ENCODE measurements around the gene CNTNAP3.
"Not testable (repeated sequence)": the region's sequence is repeated elsewhere in the genome, so short reads cannot be mapped to it uniquely, and the experiment has no call there.

CNTNAP3 gene

DNA sequence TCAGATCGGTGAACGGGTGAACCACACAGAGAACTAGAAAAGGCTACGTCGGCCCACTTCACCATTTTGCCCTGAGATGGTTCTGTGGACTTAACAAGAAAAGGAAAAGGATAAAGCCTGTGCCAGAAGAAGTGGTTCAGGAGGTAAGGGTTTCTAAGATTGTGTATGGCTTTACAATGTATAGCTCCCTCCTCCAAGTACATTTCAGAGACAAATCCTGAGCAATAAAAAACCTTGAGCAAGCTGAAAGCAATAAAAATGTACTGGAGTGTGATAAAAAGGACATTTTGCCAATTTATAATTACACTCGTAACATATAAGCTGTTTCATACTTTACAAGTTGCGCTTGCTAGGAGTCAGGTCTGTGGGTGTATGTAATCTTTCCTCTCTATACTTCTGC lies 81.3 kb downstream of the CNTNAP3 start:
- not testable (repeated sequence) for H3K4me2 ChIP-seq (ENCODE audit: low read length); H3K4me1 ChIP-seq (ENCODE audit: control insufficient read depth, low read depth, low read length); H3K36me3 ChIP-seq (ENCODE audit: control insufficient read depth, insufficient read depth, low read length); H4K8ac ChIP-seq (ENCODE audit: low read depth, low read length); DNase-seq; H3K4ac ChIP-seq (ENCODE audit: low read depth, low read length); H2AK5ac ChIP-seq (ENCODE audit: low read length); H2BK15ac ChIP-seq (replicated peaks; ENCODE audit: low read depth); H3K79me2 ChIP-seq (ENCODE audit: control insufficient read depth, insufficient read depth, low read length); H3K79me1 ChIP-seq (ENCODE audit: low read length); H3K27ac ChIP-seq (ENCODE audit: low read depth, low read length); H3K4me3 ChIP-seq (ENCODE audit: low read length); H4K5ac ChIP-seq (ENCODE audit: low read length); H2BK120ac ChIP-seq (ENCODE audit: low read depth, low read length); H3K56ac ChIP-seq (ENCODE audit: low read length); H3K23ac ChIP-seq (ENCODE audit: low read length); H3K27me3 ChIP-seq (ENCODE audit: insufficient read depth, low read length, poor library complexity); H3K18ac ChIP-seq (ENCODE audit: low read length); H3K9ac ChIP-seq (ENCODE audit: low read length); H2BK5ac ChIP-seq (ENCODE audit: low read length)
- WGBS (ENCODE audit: extremely low coverage, insufficient coverage, low lambda C conversion rate) = no CpG with 5 or more reads among the region's 6 CpGs

DNA sequence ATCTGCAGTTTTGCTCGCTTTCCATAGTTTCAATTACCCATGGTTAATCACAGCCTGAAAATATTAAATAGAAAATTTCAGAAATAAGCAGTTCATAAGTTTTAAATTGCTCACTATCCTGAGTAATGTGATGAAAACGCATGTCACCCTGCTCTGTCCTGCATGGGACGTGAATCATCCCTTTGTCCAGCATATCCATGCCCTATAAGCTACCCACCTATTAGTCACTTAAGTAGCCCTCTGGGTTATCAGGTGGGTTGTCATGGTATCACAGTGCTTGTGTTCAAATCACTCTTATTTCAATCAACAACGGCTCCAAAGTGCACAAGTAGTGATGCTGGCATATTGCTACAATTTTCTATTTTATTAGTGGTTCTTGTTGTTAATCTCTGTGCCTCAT lies 82.1 kb downstream of the CNTNAP3 start:
- H2AK5ac ChIP-seq (ENCODE audit: low read length); DNase-seq; H3K4me1 ChIP-seq (ENCODE audit: control insufficient read depth, low read depth, low read length); H3K23ac ChIP-seq (ENCODE audit: low read length); H4K5ac ChIP-seq (ENCODE audit: low read length); H2BK120ac ChIP-seq (ENCODE audit: low read depth, low read length); H3K4me3 ChIP-seq (ENCODE audit: low read length); H2BK15ac ChIP-seq (replicated peaks; ENCODE audit: low read depth); H3K4me2 ChIP-seq (ENCODE audit: low read length); H3K79me2 ChIP-seq (ENCODE audit: control insufficient read depth, insufficient read depth, low read length); H3K9ac ChIP-seq (ENCODE audit: low read length); H2BK5ac ChIP-seq (ENCODE audit: low read length); H3K4ac ChIP-seq (ENCODE audit: low read depth, low read length); H3K79me1 ChIP-seq (ENCODE audit: low read length); H3K27me3 ChIP-seq (ENCODE audit: insufficient read depth, low read length, poor library complexity); H3K18ac ChIP-seq (ENCODE audit: low read length); H3K56ac ChIP-seq (ENCODE audit: low read length); H3K27ac ChIP-seq (ENCODE audit: low read depth, low read length); H3K36me3 ChIP-seq (ENCODE audit: control insufficient read depth, insufficient read depth, low read length); H4K8ac ChIP-seq (ENCODE audit: low read depth, low read length): not testable (repeated sequence)
- no CpG with 5 or more reads among the region's 4 CpGs for WGBS (ENCODE audit: extremely low coverage, insufficient coverage, low lambda C conversion rate)

GRCh38 chr9:39200412-39200811 lies 87.6 kb downstream of the CNTNAP3 start:
- H3K4me1 ChIP-seq (ENCODE audit: control insufficient read depth, low read depth, low read length); H2BK120ac ChIP-seq (ENCODE audit: low read depth, low read length); H4K5ac ChIP-seq (ENCODE audit: low read length); H3K4me2 ChIP-seq (ENCODE audit: low read length); H2BK15ac ChIP-seq (replicated peaks; ENCODE audit: low read depth); H3K23ac ChIP-seq (ENCODE audit: low read length); H3K27ac ChIP-seq (ENCODE audit: low read depth, low read length); H2BK5ac ChIP-seq (ENCODE audit: low read length); H3K4me3 ChIP-seq (ENCODE audit: low read length); H3K79me1 ChIP-seq (ENCODE audit: low read length); H3K27me3 ChIP-seq (ENCODE audit: insufficient read depth, low read length, poor library complexity); H3K9ac ChIP-seq (ENCODE audit: low read length); H3K79me2 ChIP-seq (ENCODE audit: control insufficient read depth, insufficient read depth, low read length); H3K4ac ChIP-seq (ENCODE audit: low read depth, low read length); H2AK5ac ChIP-seq (ENCODE audit: low read length); H4K8ac ChIP-seq (ENCODE audit: low read depth, low read length); H3K56ac ChIP-seq (ENCODE audit: low read length); H3K18ac ChIP-seq (ENCODE audit: low read length); H3K36me3 ChIP-seq (ENCODE audit: control insufficient read depth, insufficient read depth, low read length); DNase-seq: not testable (repeated sequence)

DNA sequence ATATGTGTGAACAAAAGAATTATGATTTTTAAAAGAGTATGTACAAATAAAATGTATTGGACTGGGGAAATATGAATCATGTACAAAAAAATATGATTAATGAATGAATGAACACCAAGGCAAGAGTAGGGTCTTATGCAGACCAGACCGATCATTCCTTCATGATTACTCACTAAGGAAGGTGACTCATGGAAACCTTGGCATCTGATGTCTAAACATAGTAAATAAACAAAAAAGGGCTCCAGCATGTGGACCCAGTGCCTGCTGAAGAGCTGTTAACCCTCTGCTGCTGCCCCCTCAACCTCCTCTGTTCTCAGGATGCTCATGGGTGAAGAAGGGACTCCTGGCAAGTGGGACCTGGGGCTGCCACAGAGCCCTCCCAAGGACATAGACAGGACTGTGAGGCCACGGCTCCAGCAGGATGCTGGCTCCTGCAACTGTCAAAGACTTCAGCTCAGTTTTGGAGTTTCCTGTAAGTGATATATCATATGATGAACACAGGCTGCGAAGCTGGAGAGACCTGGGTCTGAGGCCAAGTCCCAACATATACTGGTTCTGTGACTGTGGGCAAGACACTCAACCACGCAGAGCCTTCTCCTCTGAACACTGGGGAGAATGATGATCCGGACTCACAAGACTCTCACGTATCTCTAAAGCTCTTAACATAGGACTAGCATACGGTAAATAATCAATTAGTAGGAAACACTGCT lies 89.8 kb downstream of the CNTNAP3 start:
- DNase-seq = not testable (repeated sequence)

DNA sequence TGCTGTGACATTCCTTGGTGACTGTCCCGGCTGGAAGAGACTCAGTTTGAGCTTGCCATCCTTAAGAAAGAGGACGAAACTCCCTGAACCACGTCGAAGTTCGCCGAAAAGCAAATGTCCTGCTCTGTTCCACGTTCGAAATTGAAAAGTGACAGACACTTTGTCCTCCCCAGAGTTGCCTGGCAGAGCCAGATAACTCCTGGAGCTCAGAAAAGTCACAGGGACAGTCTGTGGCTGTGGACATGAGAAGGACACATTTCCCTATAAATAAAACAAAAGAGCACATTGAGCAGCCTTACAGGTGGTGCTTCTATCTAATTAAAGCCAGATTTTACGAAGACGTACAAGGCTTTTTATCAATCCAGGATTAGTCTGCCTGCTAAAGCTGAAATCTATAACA lies 116.6 kb downstream of the CNTNAP3 start:
- H3K36me3 ChIP-seq (ENCODE audit: control insufficient read depth, insufficient read depth, low read length); H2BK15ac ChIP-seq (replicated peaks; ENCODE audit: low read depth); H3K79me2 ChIP-seq (ENCODE audit: control insufficient read depth, insufficient read depth, low read length); H3K79me1 ChIP-seq (ENCODE audit: low read length); H3K4me3 ChIP-seq (ENCODE audit: low read length); H3K27ac ChIP-seq (ENCODE audit: low read depth, low read length); H2BK5ac ChIP-seq (ENCODE audit: low read length); H3K27me3 ChIP-seq (ENCODE audit: insufficient read depth, low read length, poor library complexity); H3K23ac ChIP-seq (ENCODE audit: low read length); H3K4me1 ChIP-seq (ENCODE audit: control insufficient read depth, low read depth, low read length); H3K4me2 ChIP-seq (ENCODE audit: low read length); DNase-seq; H3K4ac ChIP-seq (ENCODE audit: low read depth, low read length); H2BK120ac ChIP-seq (ENCODE audit: low read depth, low read length); H3K56ac ChIP-seq (ENCODE audit: low read length); H3K9ac ChIP-seq (ENCODE audit: low read length); H2AK5ac ChIP-seq (ENCODE audit: low read length); H4K5ac ChIP-seq (ENCODE audit: low read length); H4K8ac ChIP-seq (ENCODE audit: low read depth, low read length); H3K18ac ChIP-seq (ENCODE audit: low read length): not testable (repeated sequence)
- no CpG with 5 or more reads among the region's 10 CpGs for WGBS (ENCODE audit: extremely low coverage, insufficient coverage, low lambda C conversion rate)

More for the DNA sequence above, 89.8 kb downstream of the CNTNAP3 start:
- H3K18ac ChIP-seq (ENCODE audit: low read length); H2AK5ac ChIP-seq (ENCODE audit: low read length); H3K27me3 ChIP-seq (ENCODE audit: insufficient read depth, low read length, poor library complexity); H4K5ac ChIP-seq (ENCODE audit: low read length); H3K4me3 ChIP-seq (ENCODE audit: low read length); H3K56ac ChIP-seq (ENCODE audit: low read length); H3K23ac ChIP-seq (ENCODE audit: low read length); H3K27ac ChIP-seq (ENCODE audit: low read depth, low read length); H2BK120ac ChIP-seq (ENCODE audit: low read depth, low read length); H3K79me1 ChIP-seq (ENCODE audit: low read length); H3K4me2 ChIP-seq (ENCODE audit: low read length); H3K36me3 ChIP-seq (ENCODE audit: control insufficient read depth, insufficient read depth, low read length); H3K9ac ChIP-seq (ENCODE audit: low read length); H3K4me1 ChIP-seq (ENCODE audit: control insufficient read depth, low read depth, low read length); H4K8ac ChIP-seq (ENCODE audit: low read depth, low read length); H2BK5ac ChIP-seq (ENCODE audit: low read length); H2BK15ac ChIP-seq (replicated peaks; ENCODE audit: low read depth); H3K79me2 ChIP-seq (ENCODE audit: control insufficient read depth, insufficient read depth, low read length); H3K4ac ChIP-seq (ENCODE audit: low read depth, low read length): not testable (repeated sequence)
- WGBS (ENCODE audit: extremely low coverage, insufficient coverage, low lambda C conversion rate) = no CpG with 5 or more reads among the region's 7 CpGs

GRCh38 chr9:39157714-39158113 lies 130.3 kb downstream of the CNTNAP3 start:
- H3K4me1 ChIP-seq (ENCODE audit: control insufficient read depth, low read depth, low read length); H4K5ac ChIP-seq (ENCODE audit: low read length); H4K8ac ChIP-seq (ENCODE audit: low read depth, low read length); H3K18ac ChIP-seq (ENCODE audit: low read length); H2BK120ac ChIP-seq (ENCODE audit: low read depth, low read length); H3K79me1 ChIP-seq (ENCODE audit: low read length); H3K4me2 ChIP-seq (ENCODE audit: low read length); H3K27ac ChIP-seq (ENCODE audit: low read depth, low read length); H3K23ac ChIP-seq (ENCODE audit: low read length); H3K56ac ChIP-seq (ENCODE audit: low read length); H3K27me3 ChIP-seq (ENCODE audit: insufficient read depth, low read length, poor library complexity); DNase-seq; H3K9ac ChIP-seq (ENCODE audit: low read length); H3K4me3 ChIP-seq (ENCODE audit: low read length); H3K36me3 ChIP-seq (ENCODE audit: control insufficient read depth, insufficient read depth, low read length); H3K79me2 ChIP-seq (ENCODE audit: control insufficient read depth, insufficient read depth, low read length); H2BK15ac ChIP-seq (replicated peaks; ENCODE audit: low read depth); H2AK5ac ChIP-seq (ENCODE audit: low read length); H3K4ac ChIP-seq (ENCODE audit: low read depth, low read length); H2BK5ac ChIP-seq (ENCODE audit: low read length): not testable (repeated sequence)
- WGBS (ENCODE audit: extremely low coverage, insufficient coverage, low lambda C conversion rate) = no CpG with 5 or more reads among the region's 3 CpGs

All from mesendoderm (in vitro differentiated cells).